HS-5 (cell line): Measurements from ENCODE around the gene RCE1.

Experiments used
- DNase-seq: peaks from one replicate; pipeline ENCODE4 v3.0.0-alpha.2; 2012; ENCODE audit warnings: low read depth

The RCE1 gene

GRCh38 chr11:66857234-66857926 is 14.1 kb downstream of the RCE1 start:
- no peak for DNase-seq

- DNase-seq = no peak
Measured at GRCh38 chr11:66857927-66858185, 14.6 kb downstream of the RCE1 start.

GRCh38 chr11:66858186-66858938 is 15.1 kb downstream of the RCE1 start:
- DNase-seq = no peak

- no peak for DNase-seq
Measured at GRCh38 chr11:66858939-66859685, 15.9 kb downstream of the RCE1 start.

- no peak for DNase-seq
Measured at GRCh38 chr11:66859686-66860448, 16.6 kb downstream of the RCE1 start.

GRCh38 chr11:66860449-66860831 is 17.2 kb downstream of the RCE1 start:
- no peak for DNase-seq

- no peak for DNase-seq
Measured at GRCh38 chr11:66861038-66861773, 18.0 kb downstream of the RCE1 start.

GRCh38 chr11:66861774-66862558 is 18.7 kb downstream of the RCE1 start:
- DNase-seq = no peak

GRCh38 chr11:66862559-66863037 is 19.4 kb downstream of the RCE1 start:
- no peak for DNase-seq

GRCh38 chr11:66863428-66864125 is 20.3 kb downstream of the RCE1 start:
- DNase-seq = no peak

- no peak for DNase-seq
Measured at GRCh38 chr11:66864172-66864901, 21.1 kb downstream of the RCE1 start.

GRCh38 chr11:66864924-66865697 is 21.9 kb downstream of the RCE1 start:
- DNase-seq = no peak

- no peak for DNase-seq
Measured at GRCh38 chr11:66866007-66866406, 22.8 kb downstream of the RCE1 start.

- DNase-seq = no peak
Measured at GRCh38 chr11:66866511-66866986, 23.3 kb downstream of the RCE1 start.

- DNase-seq = no peak
Measured at GRCh38 chr11:66867425-66868040, 24.3 kb downstream of the RCE1 start.

- no peak for DNase-seq
Measured at GRCh38 chr11:66868082-66868725, 25.0 kb downstream of the RCE1 start.

- no peak for DNase-seq
Measured at GRCh38 chr11:66868726-66869566, 25.7 kb downstream of the RCE1 start.
